ENCODE measurements around the gene LARP4B. TPM values are rescaled to one million over a fixed set of nuclear protein-coding genes. Genes with fewer than 3 reads are reported as not detected.

The LARP4B gene
- total and polyA plus RNA-seq, 2 of the 13 experiments (the other 11 are each of a cell fraction or from before 2014, with no cell fraction given), result 19.5 to 30.2 TPM

GRCh38 chr10:841535-841934 lies 90.0 kb downstream of the LARP4B start (continued):
- TF ChIP-seq PRDM4 (CRISPR knock-in tag; IDR thresholded peaks at IDR 0.05; ENCODE audit: borderline replicate concordance) (no peak), TFDP2 (CRISPR knock-in tag; IDR thresholded peaks at IDR 0.05) (no peak), ZNF234 (CRISPR knock-in tag; conservative IDR thresholded peaks at IDR 0.05) (no peak), KIAA2018 (CRISPR knock-in tag; IDR thresholded peaks at IDR 0.05; ENCODE audit: borderline replicate concordance) (no peak), RBM39 (IDR thresholded peaks at IDR 0.05; ENCODE audit: low read depth, low read length, poor library complexity, severe bottlenecking) (no peak), PAXIP1 (CRISPR knock-in tag; conservative IDR thresholded peaks at IDR 0.05) (no peak), MXD1 (CRISPR knock-in tag; IDR thresholded peaks at IDR 0.05) (no peak)
